GM19240 (cell line): Measurements from ENCODE around the gene TARDBP.
"Not testable (repeated sequence)": the region's sequence is repeated elsewhere in the genome, so short reads cannot be mapped to it uniquely, and the experiment has no call there.

Experiments used
- DNase-seq: peaks from one replicate; pipeline ENCODE4 v3.0.0; 2011; ENCODE audit warnings: low spot score; ENCODE audit not compliant: insufficient read length

The TARDBP gene

GRCh38 chr1:11059155-11059967, 46.9 kb downstream of the TARDBP start:
- no peak for DNase-seq

- DNase-seq = peak; percentile 97
Observed at GRCh38 chr1:11059968-11060830, 47.7 kb downstream of the TARDBP start, which contains the start of gene SRM. Gene SRM (minus strand): TSS chr1:11060018. CDS start chr1:11059943, 75 bp downstream.

- no peak for DNase-seq
Observed at GRCh38 chr1:11061652-11062365, 49.4 kb downstream of the TARDBP start.

- peak; percentile 69 for DNase-seq
Observed at GRCh38 chr1:11062965-11063401, 50.5 kb downstream of the TARDBP start.

- DNase-seq = not testable (repeated sequence)
Observed at GRCh38 chr1:11063937-11064537, 51.6 kb downstream of the TARDBP start.

- DNase-seq = no peak
Observed at GRCh38 chr1:11064942-11065341, 52.5 kb downstream of the TARDBP start.

- DNase-seq = no peak
Observed at GRCh38 chr1:11065796-11066195, 53.3 kb downstream of the TARDBP start.

- DNase-seq = no peak
Observed at GRCh38 chr1:11067716-11068599, 55.5 kb downstream of the TARDBP start.

GRCh38 chr1:11068600-11069473, 56.4 kb downstream of the TARDBP start:
- no peak for DNase-seq

- DNase-seq = no peak
Observed at GRCh38 chr1:11070876-11071275, 58.4 kb downstream of the TARDBP start.

GRCh38 chr1:11071463-11072215, 59.2 kb downstream of the TARDBP start:
- no peak for DNase-seq

GRCh38 chr1:11072216-11072917, 59.9 kb downstream of the TARDBP start:
- DNase-seq = no peak

- DNase-seq = not testable (repeated sequence)
Observed at GRCh38 chr1:11073398-11073797, 60.9 kb downstream of the TARDBP start.
